GM19240 (cell line): Measurements from ENCODE around the gene PDGFC.

ENCODE experiments used
- DNase-seq: peaks from one replicate; pipeline ENCODE4 v3.0.0; 2011; ENCODE audit warnings: low spot score; ENCODE audit not compliant: insufficient read length

Gene PDGFC

GRCh38 chr4:156749426-156750403, 221.9 kb downstream of the PDGFC start:
- no peak for DNase-seq

DNA sequence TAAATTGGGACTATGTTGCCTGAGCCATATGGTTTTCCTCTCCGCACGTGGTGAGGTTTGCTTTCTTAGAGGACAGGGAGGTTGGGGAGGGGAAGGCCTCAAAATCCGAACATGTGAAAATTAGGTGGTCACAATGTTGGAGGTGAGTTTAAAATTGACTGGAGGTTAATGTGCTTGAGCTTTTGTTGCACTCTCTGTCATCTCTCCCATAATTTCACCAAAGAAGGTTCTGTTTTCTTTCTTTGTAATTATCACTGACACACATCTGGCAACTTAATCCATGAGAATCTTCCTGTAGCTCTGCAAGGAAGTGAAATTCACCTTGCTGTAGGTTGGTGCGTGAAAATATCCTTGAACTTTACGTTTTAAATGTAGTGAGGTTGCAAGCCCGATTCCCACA, 225.5 kb downstream of the PDGFC start:
- DNase-seq = no peak

- no peak for DNase-seq
Observed at GRCh38 chr4:156738766-156739165, 232.8 kb downstream of the PDGFC start.

DNA sequence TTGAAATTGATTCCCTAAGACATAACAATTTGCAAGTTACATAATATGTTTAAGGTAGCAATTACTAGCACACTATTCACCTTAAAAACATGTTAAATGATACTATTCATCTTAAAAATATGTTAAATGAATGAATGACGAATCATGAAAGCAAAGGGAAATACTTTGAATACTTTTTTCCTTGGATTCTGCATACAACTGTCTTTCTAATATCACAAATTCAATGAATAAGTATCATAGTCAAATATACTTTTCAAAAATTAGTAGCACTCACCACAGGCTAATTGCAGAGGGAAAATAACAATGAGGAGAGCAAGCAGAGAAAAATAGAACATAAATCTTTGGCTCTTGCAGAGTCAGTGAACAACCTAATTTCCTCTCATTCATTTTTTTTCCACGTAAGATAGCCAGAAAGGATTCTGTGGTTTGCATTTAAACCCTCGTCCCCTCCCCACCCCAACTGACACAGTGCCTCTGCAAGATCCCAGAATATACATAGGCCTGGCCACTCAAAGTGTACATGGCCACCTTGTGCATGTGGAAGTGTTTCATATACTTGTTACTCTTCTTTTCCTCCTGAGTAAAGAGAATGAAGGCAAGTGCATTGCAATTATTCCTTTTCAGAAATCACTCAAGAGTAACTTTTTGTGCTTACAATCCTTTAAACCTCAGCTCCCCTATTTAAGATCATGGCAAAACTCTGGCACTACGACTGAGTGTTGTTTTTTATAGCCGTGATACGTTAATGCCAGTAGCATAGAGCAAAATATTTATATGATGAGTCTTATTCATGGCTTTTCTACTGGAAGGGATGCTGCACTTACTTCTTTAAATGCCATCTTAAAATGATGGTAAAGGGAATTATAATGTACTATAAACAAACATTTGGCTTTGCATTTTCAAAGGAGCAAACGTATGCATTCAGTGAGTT, 236.4 kb downstream of the PDGFC start:
- DNase-seq = no peak

DNA sequence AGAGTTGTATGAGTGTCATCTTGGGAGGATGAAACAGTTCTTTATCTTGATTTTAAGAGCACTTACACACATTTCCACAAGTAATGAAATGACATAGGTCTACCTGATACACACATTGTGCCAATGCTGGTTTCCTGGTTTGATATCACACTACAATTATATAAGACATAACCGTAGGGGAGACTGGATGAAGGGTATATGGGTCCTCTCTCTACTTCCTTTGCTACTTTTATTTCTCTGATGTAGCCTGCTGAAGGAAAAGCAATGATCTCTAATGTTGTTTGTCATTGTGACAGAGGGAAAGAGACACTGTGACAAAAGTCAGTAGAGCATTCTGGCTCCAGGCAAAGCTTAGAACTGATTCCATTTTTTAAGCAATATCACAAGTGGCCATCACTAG, 238.0 kb downstream of the PDGFC start:
- no peak for DNase-seq

DNA sequence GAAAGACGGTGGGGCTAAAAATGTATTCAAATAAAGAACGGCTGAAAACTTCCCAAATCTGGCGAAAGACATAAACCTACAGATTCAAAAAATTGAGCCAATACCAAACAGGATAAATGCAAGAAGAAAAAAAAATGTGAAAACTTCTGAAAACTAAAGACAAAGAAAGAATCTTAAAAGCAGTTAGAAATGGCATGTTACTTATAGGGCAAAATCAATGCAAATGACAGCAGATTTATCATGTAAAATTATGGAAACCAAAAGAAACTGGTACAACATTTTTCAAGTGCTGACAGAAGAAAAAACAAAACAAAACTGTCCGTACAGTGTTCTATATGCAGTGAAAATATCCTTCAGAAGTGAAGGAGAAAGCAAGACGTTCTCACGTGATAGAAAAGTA, 239.0 kb downstream of the PDGFC start:
- no peak for DNase-seq

DNA sequence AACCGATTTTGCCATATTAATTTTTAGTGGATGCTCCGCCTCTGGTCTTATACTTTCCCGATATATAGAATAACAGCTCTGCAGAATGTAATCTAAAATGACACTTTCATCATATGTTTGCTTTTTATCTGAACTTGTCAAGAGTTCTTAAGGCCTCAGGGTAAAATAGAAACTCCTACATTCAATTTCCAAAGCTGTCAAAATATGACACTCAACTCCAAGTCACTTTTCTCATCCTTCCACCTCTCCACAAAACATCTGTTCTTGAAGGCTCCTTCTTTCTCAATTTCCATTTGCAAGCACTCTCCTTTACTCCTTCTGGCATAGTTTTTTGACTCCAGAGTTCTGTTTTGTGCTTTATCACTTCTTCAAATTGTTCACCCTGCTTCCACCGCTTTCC, 242.2 kb downstream of the PDGFC start:
- no peak for DNase-seq

DNA sequence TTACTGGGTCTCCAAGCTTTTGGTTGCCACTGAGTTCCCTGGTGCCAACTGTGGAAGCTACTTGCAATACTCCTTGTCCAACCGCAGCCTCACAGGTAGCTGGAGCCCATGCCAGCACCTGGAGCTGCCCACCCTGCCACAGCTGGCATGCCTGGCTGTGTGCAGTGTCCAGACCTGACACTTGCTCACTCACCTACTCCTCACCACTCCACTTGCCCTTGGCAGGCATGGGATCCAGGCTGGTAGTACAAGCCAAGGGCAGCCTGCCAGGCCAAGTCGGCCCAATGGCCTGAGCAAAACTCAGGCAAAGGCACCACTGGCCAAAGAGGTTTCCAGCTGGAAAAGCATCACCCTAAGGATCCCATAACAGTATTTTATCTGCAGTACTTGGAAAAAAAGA, 246.3 kb downstream of the PDGFC start:
- DNase-seq = no peak

GRCh38 chr4:156723951-156724668, 247.5 kb downstream of the PDGFC start:
- no peak for DNase-seq

GRCh38 chr4:156718226-156718625, 253.4 kb downstream of the PDGFC start:
- no peak for DNase-seq

GRCh38 chr4:156711193-156711590, 260.4 kb downstream of the PDGFC start:
- no peak for DNase-seq
